ENCODE results near the gene MAPT. TPM values are rescaled to one million over a fixed set of nuclear protein-coding genes. Genes with fewer than 3 reads are reported as not detected.

The MAPT gene
- total RNA-seq (3.4 TPM), polyA plus RNA-seq (21.1 TPM)

- H3K36me3 ChIP-seq (ENCODE audit: insufficient read depth): no peaks in the 10 kb centered on the region
- WGBS: 2% methylated on average over 96 of the region's 97 CpGs
- no peaks in the 10 kb centered on the region for H3K4me1 ChIP-seq (ENCODE audit: insufficient read depth)
- no peak within 1 kb of the TSS for H3K27ac ChIP-seq (ENCODE audit: low read depth)
- peak; percentile 74 for DNase-seq (ENCODE audit: extremely low spot score)
- peak within 1 kb of the TSS; percentile 45 for H3K4me3 ChIP-seq (ENCODE audit: low read depth, low read length)
Measured at GRCh38 chr17:45894022-45894784, at the start of gene MAPT. TSS of gene MAPT (plus strand) at chr17:45894554. CDS start at chr17:45962338, 67,784 bp downstream.

- Histone ChIP-seq H3K36me3 (ENCODE audit: insufficient read depth) (no peaks in the 10 kb centered on the region), H3K4me1 (ENCODE audit: insufficient read depth) (no peaks in the 10 kb centered on the region), H3K27ac (ENCODE audit: low read depth) (no peak within 1 kb of the TSS), H3K4me3 (ENCODE audit: low read depth, low read length) (no peak within 1 kb of the TSS)
- no peak for DNase-seq (ENCODE audit: extremely low spot score)
- 84% methylated on average over 25 of the region's 25 CpGs for WGBS
Measured at GRCh38 chr17:45844695-45845375, 49.5 kb upstream of the MAPT start, which contains the start of gene SPPL2C. TSS of gene SPPL2C (plus strand) at chr17:45844881. CDS start at chr17:45844907, 26 bp downstream.

- no peak overlapping the region for H3K27ac ChIP-seq (ENCODE audit: low read depth)
- no peak overlapping the region for H3K4me3 ChIP-seq (ENCODE audit: low read depth, low read length)
- no peaks in the 10 kb centered on the region for H3K4me1 ChIP-seq (ENCODE audit: insufficient read depth)
- WGBS: 89% methylated on average over 35 of the region's 35 CpGs
- DNase-seq (ENCODE audit: extremely low spot score): no peak
- no peaks in the 10 kb centered on the region for H3K36me3 ChIP-seq (ENCODE audit: insufficient read depth)
Measured at GRCh38 chr17:45845376-45846185, 48.8 kb upstream of the MAPT start.

GRCh38 chr17:45846223-45846622 is 48.1 kb upstream of the MAPT start:
- no peak for DNase-seq (ENCODE audit: extremely low spot score)
- 88% methylated on average over 10 of the region's 10 CpGs for WGBS
- no peak overlapping the region for H3K27ac ChIP-seq (ENCODE audit: low read depth)

GRCh38 chr17:45846646-45847045 is 47.7 kb upstream of the MAPT start:
- no peaks in the 10 kb centered on the region for H3K4me1 ChIP-seq (ENCODE audit: insufficient read depth)
- 82% methylated on average over 9 of the region's 9 CpGs for WGBS
- no peak for DNase-seq (ENCODE audit: extremely low spot score)

More at GRCh38 chr17:45846223-45846622, 48.1 kb upstream of the MAPT start:
- Histone ChIP-seq H3K4me1 (ENCODE audit: insufficient read depth) (no peaks in the 10 kb centered on the region), H3K36me3 (ENCODE audit: insufficient read depth) (no peaks in the 10 kb centered on the region), H3K4me3 (ENCODE audit: low read depth, low read length) (no peak overlapping the region)

GRCh38 chr17:45847101-45847500 is 47.3 kb upstream of the MAPT start:
- no peak overlapping the region for H3K27ac ChIP-seq (ENCODE audit: low read depth)
- H3K36me3 ChIP-seq (ENCODE audit: insufficient read depth): no peaks in the 10 kb centered on the region
- DNase-seq (ENCODE audit: extremely low spot score): no peak
- no peaks in the 10 kb centered on the region for H3K4me1 ChIP-seq (ENCODE audit: insufficient read depth)
- WGBS: 88% methylated on average over 4 of the region's 4 CpGs
- H3K4me3 ChIP-seq (ENCODE audit: low read depth, low read length): no peak overlapping the region

More at GRCh38 chr17:45846646-45847045, 47.7 kb upstream of the MAPT start:
- Histone ChIP-seq H3K27ac (ENCODE audit: low read depth) (no peak overlapping the region), H3K4me3 (ENCODE audit: low read depth, low read length) (no peak overlapping the region), H3K36me3 (ENCODE audit: insufficient read depth) (no peaks in the 10 kb centered on the region)

- Histone ChIP-seq H3K27ac (ENCODE audit: low read depth) (no peak overlapping the region), H3K36me3 (ENCODE audit: insufficient read depth) (no peaks in the 10 kb centered on the region), H3K4me1 (ENCODE audit: insufficient read depth) (no peaks in the 10 kb centered on the region), H3K4me3 (ENCODE audit: low read depth, low read length) (no peak overlapping the region)
- 85% methylated on average over 5 of the region's 5 CpGs for WGBS
- DNase-seq (ENCODE audit: extremely low spot score): no peak
Measured at GRCh38 chr17:45847747-45848146, 46.6 kb upstream of the MAPT start.

GRCh38 chr17:45848405-45848804 is 45.9 kb upstream of the MAPT start:
- DNase-seq (ENCODE audit: extremely low spot score): no peak
- 87% methylated on average over 9 of the region's 9 CpGs for WGBS
- H3K27ac ChIP-seq (ENCODE audit: low read depth): no peak overlapping the region
- no peaks in the 10 kb centered on the region for H3K4me1 ChIP-seq (ENCODE audit: insufficient read depth)
- no peaks in the 10 kb centered on the region for H3K36me3 ChIP-seq (ENCODE audit: insufficient read depth)
- no peak overlapping the region for H3K4me3 ChIP-seq (ENCODE audit: low read depth, low read length)

- H3K4me3 ChIP-seq (ENCODE audit: low read depth, low read length): no peak overlapping the region
- no peak overlapping the region for H3K27ac ChIP-seq (ENCODE audit: low read depth)
- H3K36me3 ChIP-seq (ENCODE audit: insufficient read depth): no peaks in the 10 kb centered on the region
- WGBS: 55% methylated on average over 15 of the region's 15 CpGs
- H3K4me1 ChIP-seq (ENCODE audit: insufficient read depth): no peaks in the 10 kb centered on the region
- DNase-seq (ENCODE audit: extremely low spot score): no peak
Measured at GRCh38 chr17:45848868-45849535, 45.4 kb upstream of the MAPT start.

GRCh38 chr17:45849536-45849990 is 44.8 kb upstream of the MAPT start:
- Histone ChIP-seq H3K27ac (ENCODE audit: low read depth) (no peak overlapping the region), H3K4me1 (ENCODE audit: insufficient read depth) (no peaks in the 10 kb centered on the region), H3K36me3 (ENCODE audit: insufficient read depth) (no peaks in the 10 kb centered on the region), H3K4me3 (ENCODE audit: low read depth, low read length) (no peak overlapping the region)
- WGBS: 81% methylated on average over 7 of the region's 7 CpGs
- DNase-seq (ENCODE audit: extremely low spot score): no peak

GRCh38 chr17:45850011-45850410 is 44.3 kb upstream of the MAPT start:
- no peak overlapping the region for H3K4me3 ChIP-seq (ENCODE audit: low read depth, low read length)
- H3K4me1 ChIP-seq (ENCODE audit: insufficient read depth): no peaks in the 10 kb centered on the region
- no peaks in the 10 kb centered on the region for H3K36me3 ChIP-seq (ENCODE audit: insufficient read depth)
- 79% methylated on average over 4 of the region's 4 CpGs for WGBS
- no peak for DNase-seq (ENCODE audit: extremely low spot score)
- H3K27ac ChIP-seq (ENCODE audit: low read depth): no peak overlapping the region

GRCh38 chr17:45850468-45850867 is 43.9 kb upstream of the MAPT start:
- no peak overlapping the region for H3K27ac ChIP-seq (ENCODE audit: low read depth)
- DNase-seq (ENCODE audit: extremely low spot score): no peak
- no peaks in the 10 kb centered on the region for H3K36me3 ChIP-seq (ENCODE audit: insufficient read depth)
- no peak overlapping the region for H3K4me3 ChIP-seq (ENCODE audit: low read depth, low read length)
- H3K4me1 ChIP-seq (ENCODE audit: insufficient read depth): no peaks in the 10 kb centered on the region
- WGBS: 86% methylated on average over 5 of the region's 5 CpGs

GRCh38 chr17:45851022-45851421 is 43.3 kb upstream of the MAPT start:
- Histone ChIP-seq H3K4me1 (ENCODE audit: insufficient read depth) (no peaks in the 10 kb centered on the region), H3K36me3 (ENCODE audit: insufficient read depth) (no peaks in the 10 kb centered on the region), H3K4me3 (ENCODE audit: low read depth, low read length) (no peak overlapping the region), H3K27ac (ENCODE audit: low read depth) (no peak overlapping the region)
- WGBS: 80% methylated on average over 6 of the region's 6 CpGs
- DNase-seq (ENCODE audit: extremely low spot score): no peak
